Measurements from ENCODE around the gene RICTOR. TPM values are rescaled to one million over a fixed set of nuclear protein-coding genes. Genes with fewer than 3 reads are reported as not detected.

RICTOR gene, protein sequence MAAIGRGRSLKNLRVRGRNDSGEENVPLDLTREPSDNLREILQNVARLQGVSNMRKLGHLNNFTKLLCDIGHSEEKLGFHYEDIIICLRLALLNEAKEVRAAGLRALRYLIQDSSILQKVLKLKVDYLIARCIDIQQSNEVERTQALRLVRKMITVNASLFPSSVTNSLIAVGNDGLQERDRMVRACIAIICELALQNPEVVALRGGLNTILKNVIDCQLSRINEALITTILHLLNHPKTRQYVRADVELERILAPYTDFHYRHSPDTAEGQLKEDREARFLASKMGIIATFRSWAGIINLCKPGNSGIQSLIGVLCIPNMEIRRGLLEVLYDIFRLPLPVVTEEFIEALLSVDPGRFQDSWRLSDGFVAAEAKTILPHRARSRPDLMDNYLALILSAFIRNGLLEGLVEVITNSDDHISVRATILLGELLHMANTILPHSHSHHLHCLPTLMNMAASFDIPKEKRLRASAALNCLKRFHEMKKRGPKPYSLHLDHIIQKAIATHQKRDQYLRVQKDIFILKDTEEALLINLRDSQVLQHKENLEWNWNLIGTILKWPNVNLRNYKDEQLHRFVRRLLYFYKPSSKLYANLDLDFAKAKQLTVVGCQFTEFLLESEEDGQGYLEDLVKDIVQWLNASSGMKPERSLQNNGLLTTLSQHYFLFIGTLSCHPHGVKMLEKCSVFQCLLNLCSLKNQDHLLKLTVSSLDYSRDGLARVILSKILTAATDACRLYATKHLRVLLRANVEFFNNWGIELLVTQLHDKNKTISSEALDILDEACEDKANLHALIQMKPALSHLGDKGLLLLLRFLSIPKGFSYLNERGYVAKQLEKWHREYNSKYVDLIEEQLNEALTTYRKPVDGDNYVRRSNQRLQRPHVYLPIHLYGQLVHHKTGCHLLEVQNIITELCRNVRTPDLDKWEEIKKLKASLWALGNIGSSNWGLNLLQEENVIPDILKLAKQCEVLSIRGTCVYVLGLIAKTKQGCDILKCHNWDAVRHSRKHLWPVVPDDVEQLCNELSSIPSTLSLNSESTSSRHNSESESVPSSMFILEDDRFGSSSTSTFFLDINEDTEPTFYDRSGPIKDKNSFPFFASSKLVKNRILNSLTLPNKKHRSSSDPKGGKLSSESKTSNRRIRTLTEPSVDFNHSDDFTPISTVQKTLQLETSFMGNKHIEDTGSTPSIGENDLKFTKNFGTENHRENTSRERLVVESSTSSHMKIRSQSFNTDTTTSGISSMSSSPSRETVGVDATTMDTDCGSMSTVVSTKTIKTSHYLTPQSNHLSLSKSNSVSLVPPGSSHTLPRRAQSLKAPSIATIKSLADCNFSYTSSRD (N-terminal part only)
- total RNA-seq (38.0 and 39.5 TPM in 2 replicates), polyA plus RNA-seq (7.0 and 9.2 TPM in 2 replicates), polyA minus RNA-seq (60.0 and 66.7 TPM in 2 replicates), Bru-seq, nascent RNA (percentile 95 among the genes with signal in this experiment), BruChase-seq, experiment 1, labeled RNA remaining after a 6-hour chase (percentile 79 among the genes with signal in this experiment), BruChase-seq, experiment 2, labeled RNA remaining after a 2-hour chase (percentile 91 among the genes with signal in this experiment)
- polyA plus RNA-seq (2011; cell fraction: cytosol; rRNA removed) = 2.8 and 2.9 TPM in 2 replicates
- polyA plus RNA-seq (2011; cell fraction: nucleus; rRNA removed) = 41.6 and 47.1 TPM in 2 replicates
- polyA plus RNA-seq (2012) = 7.2 and 10.1 TPM in 2 replicates
- 27.1 TPM for polyA minus RNA-seq (2011; cell fraction: cytosol; rRNA and poly(A)+ RNA removed)
- 112 and 187 TPM in 2 replicates for polyA minus RNA-seq (2011; cell fraction: nucleus; rRNA and poly(A)+ RNA removed)
- long read RNA-seq, full-length matches to known transcripts = 3 of 12 reads
- long read RNA-seq, partial matches to known transcripts = 2 of 12 reads
- long read RNA-seq, other reads (novel, unspliced or antisense) = 7 of 12 reads

DNA sequence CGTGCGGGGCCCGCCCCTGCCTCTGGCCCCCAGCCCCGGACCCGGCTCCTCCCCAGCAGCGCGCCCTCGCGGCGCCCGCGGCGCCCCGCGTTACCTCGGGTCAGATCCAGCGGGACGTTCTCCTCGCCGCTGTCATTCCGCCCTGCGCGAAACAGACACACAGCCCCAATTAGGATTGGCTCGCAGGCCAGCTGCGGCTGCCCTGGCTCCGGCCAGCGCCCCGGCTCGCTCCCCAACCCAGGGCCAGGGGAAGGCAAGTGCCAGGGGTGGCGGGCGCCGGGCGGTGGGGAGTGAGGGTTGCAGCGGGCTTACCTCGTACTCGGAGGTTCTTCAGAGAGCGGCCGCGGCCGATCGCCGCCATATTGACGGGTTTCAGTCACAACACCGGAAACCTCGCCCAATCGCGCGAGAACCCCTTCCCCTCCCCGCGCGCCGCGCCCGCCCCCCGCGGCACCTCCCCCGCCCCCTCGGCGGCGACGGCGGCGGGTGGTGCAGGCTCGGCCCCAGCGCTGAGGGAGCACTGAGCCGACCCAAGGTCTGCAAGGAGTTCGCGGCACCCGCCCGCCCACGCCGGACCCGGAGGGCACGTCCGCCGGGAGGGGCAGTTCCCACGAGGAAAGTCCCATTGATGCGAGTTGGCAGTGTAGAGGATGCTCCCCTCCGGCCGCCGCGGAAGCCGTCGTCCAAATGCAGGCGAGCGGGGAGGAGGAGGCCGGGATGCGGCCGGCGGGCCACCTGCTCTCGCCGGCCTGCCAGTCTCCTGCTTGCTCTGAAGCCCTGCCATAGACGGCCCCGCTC is at the start of gene RICTOR:
Gene RICTOR, minus strand, starts transcription at position 383 of the 798 bp plus-strand sequence. Its CDS starts 22 bp downstream, at position 361.
- dilution Hi-C loops (cut with MboI; ENCODE audit: extremely low pct_ligation_motif_present, low sequenced_read_pairs) = no loop called here
- no TSS peak for BruUV-seq (replicated peaks)
- H4K20me1 ChIP-seq (replicated peaks; ENCODE audit: control insufficient read depth, extremely low read depth, insufficient read depth, low read length) = peaks cover 3% of the 10 kb centered on the region
- FAIRE-seq = no peak
- ChIA-PET CTCF (interaction anchor here (0.9 kb wide), 1 partner anchor 27 kb away, joined by 3 read pairs; no protein-coding TSS in a partner anchor), POLR2A (interaction anchor here (0.6 kb wide), 1 partner anchor 1098 kb away, joined by 4 read pairs; no protein-coding TSS in a partner anchor)
- no peaks in the 10 kb centered on the region for H3K36me3 ChIP-seq (ENCODE audit: control insufficient read depth in 2 of 2, extremely low read depth in 1 of 2, insufficient read depth in 2 of 2, low read length in 2 of 2)
- peak; percentile 91 for DNase-seq (ENCODE audit: low read depth, low spot score)
- H3K4me3 ChIP-seq (replicated peaks in 1 of 3; ENCODE audit: insufficient read depth in 1 of 3, low read depth in 1 of 3, low read length in 3 of 3) = peak within 1 kb of the TSS; percentile 89 to 99 (median 92)
- peak within 1 kb of the TSS; percentile 90 for H3K27ac ChIP-seq (ENCODE audit: insufficient read depth, low read depth, low read length)
- H3K79me2 ChIP-seq (ENCODE audit: control insufficient read depth, insufficient read depth, low read length) = peaks cover 45% of the 10 kb centered on the region
- TF ChIP-seq GATA2 (IDR thresholded peaks at IDR 0.05; ENCODE audit: insufficient read depth, insufficient read length, low read depth, low read length) (no peak), POLR2AphosphoS5 (IDR thresholded peaks at IDR 0.05; ENCODE audit: insufficient read depth, low read depth, low read length) (peak; percentile 52), POLR2A (IDR thresholded peaks at IDR 0.05; ENCODE audit: low read depth, low read length) (peak; percentile 83), FOS (IDR thresholded peaks at IDR 0.05; ENCODE audit: borderline replicate concordance, insufficient read depth, low read length) (no peak), EZH2 (IDR thresholded peaks at IDR 0.05; ENCODE audit: borderline replicate concordance, low read depth, low read length, severe bottlenecking) (no peak), JUN (IDR thresholded peaks at IDR 0.05; ENCODE audit: borderline replicate concordance, insufficient read depth, insufficient read length, low read depth) (no peak), MAX (IDR thresholded peaks at IDR 0.05; ENCODE audit: insufficient read depth, insufficient read length) (no peak), MYC (IDR thresholded peaks at IDR 0.05; ENCODE audit: low read depth, low read length) (peak; percentile 35), CTCF (IDR thresholded peaks at IDR 0.05; ENCODE audit: extremely low read depth in 1 of 2, insufficient read depth in 1 of 2, low read depth in 1 of 2, low read length in 2 of 2) (no peak)
- peaks cover 35% of the 10 kb centered on the region for H3K4me1 ChIP-seq (ENCODE audit: control insufficient read depth, extremely low read depth, insufficient read depth, low read length)
- H2AFZ ChIP-seq (ENCODE audit: low read depth, low read length) = peak within 1 kb of the TSS; percentile 96
- H3K4me2 ChIP-seq (ENCODE audit: insufficient read depth, low read length) = peak within 1 kb of the TSS; percentile 99
- no peaks in the 10 kb centered on the region for H3K9me3 ChIP-seq (replicated peaks; ENCODE audit: control insufficient read depth, insufficient read depth, low read length)
- no peaks in the 10 kb centered on the region for H3K27me3 ChIP-seq (ENCODE audit: control insufficient read depth in 2 of 2, insufficient read depth in 2 of 2, low read length in 2 of 2)
- H3K9ac ChIP-seq (replicated peaks; ENCODE audit: extremely low read depth, insufficient read depth, low read length) = peak within 1 kb of the TSS; percentile 99
- H3K9me1 ChIP-seq (replicated peaks; ENCODE audit: control insufficient read depth, extremely low read depth, insufficient read depth, low read length) = no peaks in the 10 kb centered on the region
- intact Hi-C loops (cut with micrococcal nuclease) = loop anchor here (1.0 to 10.0 kb wide), 8 partner anchors 43 to 471 kb away; partner anchors contain the start of genes DAB2 and FYB1
